HCT116 (cell line): ENCODE measurements around the gene GDAP1L1. TPM values are rescaled to one million over a fixed set of nuclear protein-coding genes. Genes with fewer than 3 reads are reported as not detected.
"Not testable (repeated sequence)": the region's sequence is repeated elsewhere in the genome, so short reads cannot be mapped to it uniquely, and the experiment has no call there.

ENCODE experiments used
- ATAC-seq: fragments of 200-7000 bp; cut with Tn5 transposase; 2 replicates; pipeline ENCODE4 v1.9.1; 2020; ENCODE audit warnings: mild to moderate bottlenecking, moderate library complexity
- BruUV-seq: library from RNA; stranded (reverse); fragments of 400-500 nt; replicated peaks from 2 replicates; lab custom pipeline; 2021; lab: Mats Ljungman, UMichigan
- CTCF ChIA-PET: fragments of 300-600 bp; sonication (Branson Sonifier 250); formaldehyde crosslinking; loops from one replicate; lab custom pipeline; 2021; ENCODE audit warnings: antibody characterized with exemption; lab: Charles Lee
- POLR2A ChIA-PET: fragments of 300-600, 350-600 bp; sonication (Branson Sonifier 250); formaldehyde crosslinking; loops from one replicate; lab custom pipeline; 2021; ENCODE audit warnings: antibody characterized with exemption; lab: Charles Lee
- RAD21 ChIA-PET, 2 experiments: fragments of 300-600 bp; sonication (Branson Sonifier 250); formaldehyde crosslinking; loops; one replicate each; lab custom pipeline; 2023; ENCODE audit warnings: low total read pairs in 2 of 2; ENCODE audit not compliant: uncharacterized antibody in 2 of 2, unreplicated experiment in 2 of 2, low non-redundant PET in 1 of 2; lab: Charles Lee
- DNase-seq: peaks from one replicate; pipeline ENCODE4 v3.0.0-alpha.2; 2010; ENCODE audit warnings: low read depth, low spot score
- H2AFZ ChIP-seq: fragments of 200-600 bp; shearing (Covaris generic), sonication (generic); 2 replicates; pipeline ENCODE4 v1.6.1; 2017; ENCODE audit warnings: low read depth, mixed run types, mixed read lengths, antibody characterized with exemption, low read length; ENCODE audit not compliant: poor library complexity, severe bottlenecking
- H3K27ac ChIP-seq: 2 replicates; pipeline ENCODE4 v1.5.1; 2012; ENCODE audit warnings: low read depth, low read length
- H3K27me3 ChIP-seq: fragments of 200-600 bp; sonication (generic); 2 replicates; pipeline ENCODE4 v1.6.1; 2016; ENCODE audit warnings: mixed run types, low read length, mixed read lengths; ENCODE audit not compliant: insufficient read depth
- H3K36me3 ChIP-seq, 2 experiments: fragments of 200-500 bp in 1 of 2; fragments of 200-600 bp in 1 of 2; sonication (Bioruptor generic) in 1 of 2; sonication (generic) in 1 of 2; 2 replicates each; pipeline versions ENCODE4 v1.5.1 to v1.6.1; 2014 to 2016; ENCODE audit warnings: low read length in 2 of 2, inconsistent platforms in 1 of 2, mixed read lengths in 1 of 2, mixed run types in 1 of 2; ENCODE audit not compliant: insufficient read depth in 2 of 2, control insufficient read depth in 1 of 2
- H3K4me1 ChIP-seq, 2 experiments: fragments of 200-600 bp in 1 of 2; sonication (generic) in 1 of 2; 2 replicates each; pipeline versions ENCODE4 v1.5.1 to v1.6.1; 2012 to 2017; ENCODE audit warnings: low read length in 2 of 2, inconsistent platforms in 1 of 2, mild to moderate bottlenecking in 1 of 2, mixed read lengths in 1 of 2, mixed run types in 1 of 2, moderate library complexity in 1 of 2; ENCODE audit not compliant: insufficient read depth in 2 of 2, control insufficient read depth in 1 of 2
- H3K4me2 ChIP-seq: fragments of 200-600 bp; sonication (generic); 2 replicates; pipeline ENCODE4 v1.6.1; 2017; ENCODE audit warnings: mixed run types, low read length, mixed read lengths
- H3K4me3 ChIP-seq, 2 experiments: fragments of 200-600 bp in 1 of 2; sonication (generic) in 1 of 2; replicated peaks in 1 of 2; 2 replicates each; pipeline ENCODE4 v1.5.1; 2011 to 2016; ENCODE audit warnings: low read length in 2 of 2, control low read depth in 1 of 2, low read depth in 1 of 2, mild to moderate bottlenecking in 1 of 2, mixed read lengths in 1 of 2, mixed run types in 1 of 2
- H3K79me2 ChIP-seq: fragments of 200-600 bp; sonication (generic); 2 replicates; pipeline ENCODE4 v1.6.1; 2017; ENCODE audit warnings: mild to moderate bottlenecking, mixed run types, low read length, moderate library complexity, mixed read lengths; ENCODE audit not compliant: insufficient read depth
- H3K9ac ChIP-seq: fragments of 200-600 bp; sonication (generic); 2 replicates; pipeline ENCODE4 v1.6.1; 2016; ENCODE audit warnings: low read length, mixed read lengths
- H3K9me2 ChIP-seq: fragments of 200-600 bp; sonication (generic), shearing (Covaris generic); 2 replicates; pipeline ENCODE4 v1.6.1; 2017; ENCODE audit warnings: mixed run types, mild to moderate bottlenecking, moderate library complexity; ENCODE audit not compliant: insufficient read depth
- H3K9me3 ChIP-seq, 2 experiments: fragments of 200-500 bp in 1 of 2; fragments of 200-600 bp in 1 of 2; sonication (Bioruptor generic) in 1 of 2; sonication (generic) in 1 of 2; 2 replicates each; pipeline ENCODE4 v1.6.1; 2014 to 2017; ENCODE audit warnings: low read length in 2 of 2, mixed read lengths in 2 of 2, inconsistent platforms in 1 of 2, low read depth in 1 of 2, mild to moderate bottlenecking in 1 of 2, mixed run types in 1 of 2, moderate library complexity in 1 of 2; ENCODE audit not compliant: control insufficient read depth in 1 of 2, insufficient read depth in 1 of 2
- H4K20me1 ChIP-seq: fragments of 200-600 bp; sonication (generic), shearing (Covaris generic); 2 replicates; pipeline ENCODE4 v1.6.1; 2017; ENCODE audit warnings: mixed run types, mild to moderate bottlenecking, moderate library complexity; ENCODE audit not compliant: insufficient read depth
- CBX3 ChIP-seq: IDR thresholded peaks from 2 replicates; pipeline ENCODE4 v1.6.1; 2012; ENCODE audit warnings: low read depth
- CTCF ChIP-seq, 3 experiments: fragments of 200-600 bp in 1 of 3; sonication (generic) in 1 of 3; IDR thresholded peaks in 2 of 3; conservative IDR thresholded peaks in 1 of 3; 2 replicates each; pipeline ENCODE4 v1.5.1; 2012 to 2017; ENCODE audit warnings: low read depth in 2 of 3, low read length in 2 of 3, antibody characterized with exemption in 1 of 3, borderline replicate concordance in 1 of 3, control low read depth in 1 of 3, mild to moderate bottlenecking in 1 of 3, mixed read lengths in 1 of 3, mixed run types in 1 of 3, moderate library complexity in 1 of 3; ENCODE audit not compliant: insufficient read depth in 1 of 3
- EGR1 ChIP-seq: IDR thresholded peaks from 2 replicates; pipeline ENCODE4 v1.6.1; 2012; ENCODE audit warnings: low read depth
- EZH2phosphoT487 ChIP-seq: fragments of 200-600 bp; IDR thresholded peaks from 2 replicates; pipeline ENCODE4 v1.6.1; 2018; ENCODE audit warnings: antibody characterized with exemption, borderline replicate concordance
- JUND ChIP-seq: IDR thresholded peaks from 2 replicates; pipeline ENCODE4 v1.6.1; 2012
- REST ChIP-seq: IDR thresholded peaks from 2 replicates; pipeline ENCODE4 v1.6.1; 2012; ENCODE audit warnings: low read depth
- SP1 ChIP-seq: IDR thresholded peaks from 2 replicates; pipeline ENCODE4 v1.6.1; 2012; ENCODE audit warnings: low read depth
- SRF ChIP-seq: IDR thresholded peaks from 2 replicates; pipeline ENCODE4 v1.6.1; 2012; ENCODE audit warnings: low read depth
- YY1 ChIP-seq: IDR thresholded peaks from 2 replicates; pipeline ENCODE4 v1.6.1; 2011; ENCODE audit warnings: low read length, low read depth, moderate library complexity, mild to moderate bottlenecking; ENCODE audit not compliant: insufficient replicate concordance; ENCODE audit errors: extremely low read depth
- ZNF274 ChIP-seq: fragments of 200-500 bp; sonication (Bioruptor generic); IDR thresholded peaks from 2 replicates; pipeline ENCODE4 v1.6.1; 2014; ENCODE audit warnings: mild to moderate bottlenecking, low read depth, low read length, inconsistent platforms
- intact Hi-C: fragments of 100-400 bp; cut with micrococcal nuclease; formaldehyde crosslinking; loops from 2 replicates; pipeline ENCODE4 v1.10.0; 2022
- total RNA-seq: library from RNA; stranded (reverse); gene quantifications from one replicate; pipeline ENCODE4 v1.2.1, GENCODE V29; 2021; ENCODE audit not compliant: unreplicated experiment

GDAP1L1 gene
- total RNA-seq, 1 experiment from 2014 or later = not detected

GRCh38 chr20:44327748-44328147 lies 80.6 kb downstream of the GDAP1L1 start:
- H2AFZ ChIP-seq, RAD21 ChIA-PET: not testable (repeated sequence)

GRCh38 chr20:44328428-44328827 lies 81.3 kb downstream of the GDAP1L1 start:
- H3K4me1 ChIP-seq = peaks cover 4 to 7% of the 10 kb centered on the region in 2 experiments; a peak in 2 of 4 replicates
- no peak overlapping the region for H2AFZ ChIP-seq
- no TSS peak for BruUV-seq
- DNase-seq (no peak), ATAC-seq (no peak)
- RAD21 ChIA-PET = no interaction called here
- no peaks in the 10 kb centered on the region for H3K9me3 ChIP-seq
- H4K20me1 ChIP-seq = no peaks in the 10 kb centered on the region
- H3K4me2 ChIP-seq = no peak overlapping the region
- H3K27ac ChIP-seq = no peak overlapping the region
- intact Hi-C loops = no loop called here
- no peaks in the 10 kb centered on the region for H3K79me2 ChIP-seq
- no peak overlapping the region for H3K4me3 ChIP-seq
- CTCF ChIA-PET = interaction anchor here (1.5 kb wide), 1 partner anchor 17 kb away, joined by 4 read pairs; the partner anchor contains the start of gene FITM2
- H3K9me2 ChIP-seq = no peaks in the 10 kb centered on the region
- POLR2A ChIA-PET = no interaction called here
- no peaks in the 10 kb centered on the region for H3K36me3 ChIP-seq
- no peak overlapping the region for H3K9ac ChIP-seq
- H3K27me3 ChIP-seq = no peaks in the 10 kb centered on the region
- TF ChIP-seq SP1 (no peak), CBX3 (no peak), JUND (no peak), REST (no peak), EGR1 (no peak), ZNF274 (no peak), SRF (no peak), CTCF (IDR thresholded peaks at IDR 0.05 in 2 of 3, conservative IDR thresholded peaks at IDR 0.05 in 1 of 3; ENCODE audit: borderline replicate concordance in 1 of 3, insufficient read depth in 1 of 3, low read depth in 2 of 3, low read length in 2 of 3) (no peak), EZH2phosphoT487 (no peak), YY1 (no peak)
- TF ChIP-seq, all 23 proteins: peak for 0

More at GRCh38 chr20:44327748-44328147, 80.6 kb downstream of the GDAP1L1 start:
- CTCF ChIA-PET, H3K9me2 ChIP-seq, H3K4me2 ChIP-seq, H3K36me3 ChIP-seq, H3K9me3 ChIP-seq, ATAC-seq, H3K27me3 ChIP-seq, H3K27ac ChIP-seq, H3K9ac ChIP-seq, POLR2A ChIA-PET, H3K4me3 ChIP-seq, H3K79me2 ChIP-seq, H4K20me1 ChIP-seq, intact Hi-C loops, DNase-seq, BruUV-seq: not testable (repeated sequence)
- H3K4me1 ChIP-seq = peaks cover 9 to 12% of the 10 kb centered on the region in 2 experiments; a peak in 3 of 4 replicates
